ENCODE results near the gene ADGRD1.

Gene ADGRD1

GRCh38 chr12:131049002-131049401 lies 95.3 kb downstream of the ADGRD1 start:
- TF ChIP-seq CTCF (IDR thresholded peaks at IDR 0.05; ENCODE audit: insufficient read depth, missing control alignments) = no peak
- FAIRE-seq = no peak
- DNase-seq (ENCODE audit: insufficient read length, low spot score) = no peak

- no peak for TF ChIP-seq CTCF (IDR thresholded peaks at IDR 0.05; ENCODE audit: insufficient read depth, missing control alignments)
- FAIRE-seq (no peak), DNase-seq (ENCODE audit: insufficient read length, low spot score) (no peak)
Observed at GRCh38 chr12:131049549-131050339, 96.0 kb downstream of the ADGRD1 start.

GRCh38 chr12:131050463-131051154 lies 96.9 kb downstream of the ADGRD1 start:
- FAIRE-seq = no peak
- no peak for DNase-seq (ENCODE audit: insufficient read length, low spot score)
- no peak for TF ChIP-seq CTCF (IDR thresholded peaks at IDR 0.05; ENCODE audit: insufficient read depth, missing control alignments)

- DNase-seq (ENCODE audit: insufficient read length, low spot score) (no peak), FAIRE-seq (no peak)
- TF ChIP-seq CTCF (IDR thresholded peaks at IDR 0.05; ENCODE audit: insufficient read depth, missing control alignments) = no peak
Observed at GRCh38 chr12:131051155-131051473, 97.4 kb downstream of the ADGRD1 start.

- DNase-seq (ENCODE audit: insufficient read length, low spot score) = no peak
- no peak for FAIRE-seq
- no peak for TF ChIP-seq CTCF (IDR thresholded peaks at IDR 0.05; ENCODE audit: insufficient read depth, missing control alignments)
Observed at GRCh38 chr12:131052063-131052781, 98.5 kb downstream of the ADGRD1 start.

GRCh38 chr12:131052929-131053328 lies 99.2 kb downstream of the ADGRD1 start:
- FAIRE-seq = no peak
- DNase-seq (ENCODE audit: insufficient read length, low spot score) = no peak
- no peak for TF ChIP-seq CTCF (IDR thresholded peaks at IDR 0.05; ENCODE audit: insufficient read depth, missing control alignments)

Measured in D721Med (cell line).